Ishikawa (cell line): ENCODE data around the gene RALGPS1.

Experiments
- CEBPB ChIP-seq: IDR thresholded peaks from 2 replicates; pipeline ENCODE4 v1.6.1; 2012
- EP300 ChIP-seq: IDR thresholded peaks from 2 replicates; pipeline ENCODE4 v1.6.1; 2012; ENCODE audit warnings: borderline replicate concordance
- FOXM1 ChIP-seq: IDR thresholded peaks from 2 replicates; pipeline ENCODE4 v1.6.1; 2012; ENCODE audit warnings: low read depth, borderline replicate concordance
- NFIC ChIP-seq: IDR thresholded peaks from 2 replicates; pipeline ENCODE4 v1.6.1; 2012
- TAF1 ChIP-seq: IDR thresholded peaks from 2 replicates; pipeline ENCODE4 v1.6.1; 2012; ENCODE audit warnings: low read depth, mild to moderate bottlenecking
- TEAD4 ChIP-seq: IDR thresholded peaks from 2 replicates; pipeline ENCODE4 v1.6.1; 2012
- YY1 ChIP-seq: IDR thresholded peaks from 2 replicates; pipeline ENCODE4 v1.6.1; 2012; ENCODE audit warnings: low read depth
- ZBTB7A ChIP-seq: IDR thresholded peaks from 2 replicates; pipeline ENCODE4 v1.6.1; 2012; ENCODE audit warnings: low read depth
- TF ChIP-seq, protein P1 (sequence below): IDR thresholded peaks from 2 replicates; pipeline ENCODE4 v1.6.1; 2012
- TF ChIP-seq, protein P2 (sequence below): IDR thresholded peaks from 2 replicates; pipeline ENCODE4 v1.6.1; 2012; ENCODE audit warnings: low read depth, mild to moderate bottlenecking

DNA sequence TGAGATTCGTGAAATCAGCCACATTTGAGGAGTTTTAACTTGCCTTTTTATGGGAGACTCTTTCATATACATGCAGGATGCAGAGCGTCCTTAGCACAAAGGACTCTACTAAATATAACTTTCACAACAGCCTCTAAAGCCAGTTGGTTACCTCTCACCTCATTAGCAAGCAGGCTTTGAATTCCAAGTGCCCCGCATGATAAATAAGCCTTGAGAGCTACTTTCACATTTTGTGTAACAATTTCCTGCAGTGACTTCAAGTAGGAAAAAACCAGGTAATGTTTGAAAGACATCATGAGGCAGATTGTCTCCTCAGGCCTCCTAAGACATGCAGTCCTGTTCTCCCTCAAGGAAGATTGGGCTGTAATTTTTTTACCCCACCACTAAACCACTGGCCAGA is 50.5 kb downstream of the RALGPS1 start:
- no peak for TF ChIP-seq TEAD4
- TF ChIP-seq EP300, result no peak
- TF ChIP-seq ZBTB7A, result no peak
- TF ChIP-seq, protein P1, sequence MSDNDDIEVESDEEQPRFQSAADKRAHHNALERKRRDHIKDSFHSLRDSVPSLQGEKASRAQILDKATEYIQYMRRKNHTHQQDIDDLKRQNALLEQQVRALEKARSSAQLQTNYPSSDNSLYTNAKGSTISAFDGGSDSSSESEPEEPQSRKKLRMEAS, result no peak
- TF ChIP-seq TAF1, result no peak
- TF ChIP-seq CEBPB, result no peak
- TF ChIP-seq NFIC, result no peak
- TF ChIP-seq FOXM1, result no peak
- TF ChIP-seq, protein P2, sequence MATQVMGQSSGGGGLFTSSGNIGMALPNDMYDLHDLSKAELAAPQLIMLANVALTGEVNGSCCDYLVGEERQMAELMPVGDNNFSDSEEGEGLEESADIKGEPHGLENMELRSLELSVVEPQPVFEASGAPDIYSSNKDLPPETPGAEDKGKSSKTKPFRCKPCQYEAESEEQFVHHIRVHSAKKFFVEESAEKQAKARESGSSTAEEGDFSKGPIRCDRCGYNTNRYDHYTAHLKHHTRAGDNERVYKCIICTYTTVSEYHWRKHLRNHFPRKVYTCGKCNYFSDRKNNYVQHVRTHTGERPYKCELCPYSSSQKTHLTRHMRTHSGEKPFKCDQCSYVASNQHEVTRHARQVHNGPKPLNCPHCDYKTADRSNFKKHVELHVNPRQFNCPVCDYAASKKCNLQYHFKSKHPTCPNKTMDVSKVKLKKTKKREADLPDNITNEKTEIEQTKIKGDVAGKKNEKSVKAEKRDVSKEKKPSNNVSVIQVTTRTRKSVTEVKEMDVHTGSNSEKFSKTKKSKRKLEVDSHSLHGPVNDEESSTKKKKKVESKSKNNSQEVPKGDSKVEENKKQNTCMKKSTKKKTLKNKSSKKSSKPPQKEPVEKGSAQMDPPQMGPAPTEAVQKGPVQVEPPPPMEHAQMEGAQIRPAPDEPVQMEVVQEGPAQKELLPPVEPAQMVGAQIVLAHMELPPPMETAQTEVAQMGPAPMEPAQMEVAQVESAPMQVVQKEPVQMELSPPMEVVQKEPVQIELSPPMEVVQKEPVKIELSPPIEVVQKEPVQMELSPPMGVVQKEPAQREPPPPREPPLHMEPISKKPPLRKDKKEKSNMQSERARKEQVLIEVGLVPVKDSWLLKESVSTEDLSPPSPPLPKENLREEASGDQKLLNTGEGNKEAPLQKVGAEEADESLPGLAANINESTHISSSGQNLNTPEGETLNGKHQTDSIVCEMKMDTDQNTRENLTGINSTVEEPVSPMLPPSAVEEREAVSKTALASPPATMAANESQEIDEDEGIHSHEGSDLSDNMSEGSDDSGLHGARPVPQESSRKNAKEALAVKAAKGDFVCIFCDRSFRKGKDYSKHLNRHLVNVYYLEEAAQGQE, result no peak
- TF ChIP-seq YY1, result no peak
